ENCODE data around the gene YAF2.
"Not testable (repeated sequence)": the region's sequence is repeated elsewhere in the genome, so short reads cannot be mapped to it uniquely, and the experiment has no call there.

YAF2 gene

GRCh38 chr12:42252645-42253044 lies 14.6 kb upstream of the YAF2 start:
- not testable (repeated sequence) for DNase-seq

- not testable (repeated sequence) for DNase-seq
These were observed 11.0 kb upstream of the YAF2 start for GRCh38 chr12:42249033-42249432.

- no peak for DNase-seq
These were observed 2.2 kb upstream of the YAF2 start for GRCh38 chr12:42240131-42240750.

- no peak for DNase-seq
These were observed 202 bp downstream of the YAF2 start for GRCh38 chr12:42237853-42238239.

GRCh38 chr12:42237052-42237852 lies 796 bp downstream of the YAF2 start:
- DNase-seq, result peak; percentile 74

- DNase-seq, result no peak
These were observed 2.0 kb downstream of the YAF2 start for GRCh38 chr12:42236017-42236416.

- no peak for DNase-seq
These were observed 2.6 kb downstream of the YAF2 start for GRCh38 chr12:42235426-42235825.

- DNase-seq, result no peak
These were observed 3.1 kb downstream of the YAF2 start for GRCh38 chr12:42234970-42235369.

- DNase-seq, result not testable (repeated sequence)
These were observed 10.5 kb downstream of the YAF2 start for GRCh38 chr12:42227525-42227924.

GRCh38 chr12:42224501-42224900 lies 13.5 kb downstream of the YAF2 start:
- DNase-seq, result not testable (repeated sequence)

GRCh38 chr12:42222724-42223123 lies 15.3 kb downstream of the YAF2 start:
- DNase-seq, result no peak

- DNase-seq, result no peak
These were observed 16.3 kb downstream of the YAF2 start for GRCh38 chr12:42221726-42222125.

- no peak for DNase-seq
These were observed 20.4 kb downstream of the YAF2 start for GRCh38 chr12:42217656-42218055.

- no peak for DNase-seq
These were observed 21.3 kb downstream of the YAF2 start for GRCh38 chr12:42216737-42217136.

- DNase-seq, result not testable (repeated sequence)
These were observed 22.3 kb downstream of the YAF2 start for GRCh38 chr12:42215759-42216158.

GRCh38 chr12:42213954-42214426 lies 24.1 kb downstream of the YAF2 start:
- DNase-seq, result no peak

- no peak for DNase-seq
These were observed 25.0 kb downstream of the YAF2 start for GRCh38 chr12:42213023-42213422.

- DNase-seq, result no peak
These were observed 29.5 kb downstream of the YAF2 start for GRCh38 chr12:42208574-42208973.

- DNase-seq, result no peak
These were observed 33.2 kb downstream of the YAF2 start for GRCh38 chr12:42204819-42205218.

GRCh38 chr12:42204362-42204761 lies 33.7 kb downstream of the YAF2 start:
- DNase-seq, result no peak

GRCh38 chr12:42201063-42201462 lies 37.0 kb downstream of the YAF2 start:
- no peak for DNase-seq

- DNase-seq, result no peak
These were observed 39.0 kb downstream of the YAF2 start for GRCh38 chr12:42199007-42199406.

GRCh38 chr12:42196723-42197603 lies 41.1 kb downstream of the YAF2 start:
- no peak for DNase-seq
